ENCODE results near the gene TMTC4. TPM values are rescaled to one million over a fixed set of nuclear protein-coding genes. Genes with fewer than 3 reads are reported as not detected.

Gene TMTC4
- total and polyA plus RNA-seq, 10 of the 15 experiments (the other 5 are each of a cell fraction or from before 2014, with no cell fraction given) = 3.3 to 24.6 (median 14.5) TPM

DNA sequence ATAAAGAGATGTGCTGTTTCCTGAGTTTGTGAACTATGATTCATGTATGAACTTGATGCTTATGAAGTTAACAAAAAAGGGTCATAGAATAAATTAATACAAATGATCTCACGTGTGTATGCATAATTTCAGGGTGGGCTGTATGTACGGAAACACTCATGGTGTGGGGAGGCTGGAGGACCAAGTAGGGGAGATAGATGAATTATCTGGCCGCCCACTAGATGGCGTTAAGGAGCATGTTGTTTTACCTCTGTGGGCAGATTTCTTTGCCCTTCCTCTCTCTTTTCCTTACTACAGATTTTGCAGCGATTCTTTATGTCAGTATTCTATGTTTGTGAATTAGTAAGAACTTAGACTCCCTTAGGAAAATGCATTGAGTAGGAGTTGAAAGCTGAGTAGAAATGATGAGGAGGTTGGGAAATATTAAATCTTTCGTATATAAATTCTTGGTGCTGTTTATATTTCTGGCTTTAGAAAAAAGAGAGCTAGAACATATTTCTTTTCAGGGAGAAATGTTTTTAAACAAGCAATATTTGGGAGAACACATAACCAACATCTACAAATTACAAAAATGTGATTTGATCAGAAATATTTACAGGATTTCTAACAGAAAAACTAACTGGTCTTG lies 47.4 kb upstream of the TMTC4 start:
- no peaks in the 10 kb centered on the region for H3K79me2 ChIP-seq (ENCODE audit: control insufficient read depth, insufficient read depth, low read length)
- RAD21 ChIA-PET (ENCODE audit: unreplicated experiment) = interaction anchor here (0.9 to 1.0 kb wide), 2 partner anchors 380 to 406 kb away, joined by 3 to 5 read pairs; no protein-coding TSS in a partner anchor
- peak; percentile 96 for FAIRE-seq
- no peak overlapping the region for H3K9ac ChIP-seq (ENCODE audit: control insufficient read depth, insufficient read depth, low read length)
- no peaks in the 10 kb centered on the region for H3K9me3 ChIP-seq (replicated peaks; ENCODE audit: control insufficient read depth, insufficient read depth, low read length)
- H2AFZ ChIP-seq (ENCODE audit: control insufficient read depth, low read depth, low read length) = no peak overlapping the region
- SMC1A ChIA-PET (ENCODE audit: uncharacterized antibody, unreplicated experiment) = interaction anchor here (0.8 to 1.5 kb wide), 5 partner anchors 81 to 379 kb away, joined by 3 to 6 read pairs (median 3); no protein-coding TSS in a partner anchor
- no peak for DNase-seq (ENCODE audit: low read depth, low spot score)
- in situ Hi-C loops (cut with MboI) (loop anchor here (10.0 kb wide), 1 partner anchor 403 kb away; no protein-coding TSS in a partner anchor), intact Hi-C loops (cut with micrococcal nuclease; ENCODE audit: unreplicated experiment) (loop anchor here (1.0 to 2.0 kb wide), 2 partner anchors 379 to 405 kb away; no protein-coding TSS in a partner anchor)
- TF ChIP-seq, protein P1, sequence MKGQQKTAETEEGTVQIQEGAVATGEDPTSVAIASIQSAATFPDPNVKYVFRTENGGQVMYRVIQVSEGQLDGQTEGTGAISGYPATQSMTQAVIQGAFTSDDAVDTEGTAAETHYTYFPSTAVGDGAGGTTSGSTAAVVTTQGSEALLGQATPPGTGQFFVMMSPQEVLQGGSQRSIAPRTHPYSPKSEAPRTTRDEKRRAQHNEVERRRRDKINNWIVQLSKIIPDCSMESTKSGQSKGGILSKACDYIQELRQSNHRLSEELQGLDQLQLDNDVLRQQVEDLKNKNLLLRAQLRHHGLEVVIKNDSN (IDR thresholded peaks at IDR 0.05; ENCODE audit: borderline replicate concordance, extremely low read length, insufficient read depth, low read depth, low read length) = no peak
- TF ChIP-seq, protein P2, sequence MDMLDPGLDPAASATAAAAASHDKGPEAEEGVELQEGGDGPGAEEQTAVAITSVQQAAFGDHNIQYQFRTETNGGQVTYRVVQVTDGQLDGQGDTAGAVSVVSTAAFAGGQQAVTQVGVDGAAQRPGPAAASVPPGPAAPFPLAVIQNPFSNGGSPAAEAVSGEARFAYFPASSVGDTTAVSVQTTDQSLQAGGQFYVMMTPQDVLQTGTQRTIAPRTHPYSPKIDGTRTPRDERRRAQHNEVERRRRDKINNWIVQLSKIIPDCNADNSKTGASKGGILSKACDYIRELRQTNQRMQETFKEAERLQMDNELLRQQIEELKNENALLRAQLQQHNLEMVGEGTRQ (IDR thresholded peaks at IDR 0.05; ENCODE audit: borderline replicate concordance, low read depth, low read length) = no peak
- TF ChIP-seq, protein P3, sequence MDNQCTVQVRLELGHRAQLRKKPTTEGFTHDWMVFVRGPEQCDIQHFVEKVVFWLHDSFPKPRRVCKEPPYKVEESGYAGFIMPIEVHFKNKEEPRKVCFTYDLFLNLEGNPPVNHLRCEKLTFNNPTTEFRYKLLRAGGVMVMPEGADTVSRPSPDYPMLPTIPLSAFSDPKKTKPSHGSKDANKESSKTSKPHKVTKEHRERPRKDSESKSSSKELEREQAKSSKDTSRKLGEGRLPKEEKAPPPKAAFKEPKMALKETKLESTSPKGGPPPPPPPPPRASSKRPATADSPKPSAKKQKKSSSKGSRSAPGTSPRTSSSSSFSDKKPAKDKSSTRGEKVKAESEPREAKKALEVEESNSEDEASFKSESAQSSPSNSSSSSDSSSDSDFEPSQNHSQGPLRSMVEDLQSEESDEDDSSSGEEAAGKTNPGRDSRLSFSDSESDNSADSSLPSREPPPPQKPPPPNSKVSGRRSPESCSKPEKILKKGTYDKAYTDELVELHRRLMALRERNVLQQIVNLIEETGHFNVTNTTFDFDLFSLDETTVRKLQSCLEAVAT (IDR thresholded peaks at IDR 0.05) = no peak
- TF ChIP-seq, protein P4, sequence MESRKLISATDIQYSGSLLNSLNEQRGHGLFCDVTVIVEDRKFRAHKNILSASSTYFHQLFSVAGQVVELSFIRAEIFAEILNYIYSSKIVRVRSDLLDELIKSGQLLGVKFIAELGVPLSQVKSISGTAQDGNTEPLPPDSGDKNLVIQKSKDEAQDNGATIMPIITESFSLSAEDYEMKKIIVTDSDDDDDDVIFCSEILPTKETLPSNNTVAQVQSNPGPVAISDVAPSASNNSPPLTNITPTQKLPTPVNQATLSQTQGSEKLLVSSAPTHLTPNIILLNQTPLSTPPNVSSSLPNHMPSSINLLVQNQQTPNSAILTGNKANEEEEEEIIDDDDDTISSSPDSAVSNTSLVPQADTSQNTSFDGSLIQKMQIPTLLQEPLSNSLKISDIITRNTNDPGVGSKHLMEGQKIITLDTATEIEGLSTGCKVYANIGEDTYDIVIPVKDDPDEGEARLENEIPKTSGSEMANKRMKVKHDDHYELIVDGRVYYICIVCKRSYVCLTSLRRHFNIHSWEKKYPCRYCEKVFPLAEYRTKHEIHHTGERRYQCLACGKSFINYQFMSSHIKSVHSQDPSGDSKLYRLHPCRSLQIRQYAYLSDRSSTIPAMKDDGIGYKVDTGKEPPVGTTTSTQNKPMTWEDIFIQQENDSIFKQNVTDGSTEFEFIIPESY (IDR thresholded peaks at IDR 0.05) = no peak
- TF ChIP-seq RBBP5 (conservative IDR thresholded peaks at IDR 0.05) = no peak
- no peak for TF ChIP-seq EED (IDR thresholded peaks at IDR 0.05; ENCODE audit: low read depth)
- TF ChIP-seq SMC3 (IDR thresholded peaks at IDR 0.05; ENCODE audit: borderline replicate concordance, low read length) = peak; percentile 62; the same call in 1 of the 2 replicates
- peak; percentile 54 for TF ChIP-seq RAD21 (IDR thresholded peaks at IDR 0.05; ENCODE audit: insufficient read depth, low read depth, low read length)
- no peak for TF ChIP-seq MXI1 (IDR thresholded peaks at IDR 0.05; ENCODE audit: low read depth, low read length)
- TF ChIP-seq STAT3 (IDR thresholded peaks at IDR 0.05; ENCODE audit: low read depth, low read length) = no peak
- no peak for TF ChIP-seq HCFC1 (IDR thresholded peaks at IDR 0.05; ENCODE audit: low read length)
- TF ChIP-seq, protein P5, sequence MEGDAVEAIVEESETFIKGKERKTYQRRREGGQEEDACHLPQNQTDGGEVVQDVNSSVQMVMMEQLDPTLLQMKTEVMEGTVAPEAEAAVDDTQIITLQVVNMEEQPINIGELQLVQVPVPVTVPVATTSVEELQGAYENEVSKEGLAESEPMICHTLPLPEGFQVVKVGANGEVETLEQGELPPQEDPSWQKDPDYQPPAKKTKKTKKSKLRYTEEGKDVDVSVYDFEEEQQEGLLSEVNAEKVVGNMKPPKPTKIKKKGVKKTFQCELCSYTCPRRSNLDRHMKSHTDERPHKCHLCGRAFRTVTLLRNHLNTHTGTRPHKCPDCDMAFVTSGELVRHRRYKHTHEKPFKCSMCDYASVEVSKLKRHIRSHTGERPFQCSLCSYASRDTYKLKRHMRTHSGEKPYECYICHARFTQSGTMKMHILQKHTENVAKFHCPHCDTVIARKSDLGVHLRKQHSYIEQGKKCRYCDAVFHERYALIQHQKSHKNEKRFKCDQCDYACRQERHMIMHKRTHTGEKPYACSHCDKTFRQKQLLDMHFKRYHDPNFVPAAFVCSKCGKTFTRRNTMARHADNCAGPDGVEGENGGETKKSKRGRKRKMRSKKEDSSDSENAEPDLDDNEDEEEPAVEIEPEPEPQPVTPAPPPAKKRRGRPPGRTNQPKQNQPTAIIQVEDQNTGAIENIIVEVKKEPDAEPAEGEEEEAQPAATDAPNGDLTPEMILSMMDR (IDR thresholded peaks at IDR 0.05 in 2 of 3, conservative IDR thresholded peaks at IDR 0.05 in 1 of 3; ENCODE audit: control insufficient read depth in 2 of 3, extremely low read depth in 1 of 3, insufficient read depth in 1 of 3, low read depth in 3 of 3, low read length in 3 of 3) = peak; percentile 71 to 83 (median 72)
- no peak for TF ChIP-seq NR2F1 (conservative IDR thresholded peaks at IDR 0.05)
- TF ChIP-seq TCF7 (IDR thresholded peaks at IDR 0.05; ENCODE audit: borderline replicate concordance) = no peak
- H3K4me1 ChIP-seq (ENCODE audit: control insufficient read depth, insufficient read depth, low read length) = no peaks in the 10 kb centered on the region
- CTCF ChIA-PET = interaction anchor here (0.6 to 1.8 kb wide), 14 partner anchors 8 to 406 kb away, joined by 3 to 15 read pairs (median 3); partner anchors contain the start of gene TMTC4
- no peak overlapping the region for H3K27ac ChIP-seq (ENCODE audit: control insufficient read depth, insufficient read depth)
- no peak overlapping the region for H3K4me3 ChIP-seq
- WGBS (ENCODE audit: insufficient coverage, insufficient replicate concordance, low lambda C conversion rate, missing lambda C conversion rate) = 13% methylated on average over 6 of the region's 6 CpGs
- H3K4me2 ChIP-seq (ENCODE audit: control insufficient read depth, insufficient read depth) = no peak overlapping the region
- BruUV-seq (replicated peaks) = no TSS peak
- H3K27me3 ChIP-seq (replicated peaks in 1 of 2; ENCODE audit: control insufficient read depth in 2 of 2, insufficient read depth in 2 of 2, low read length in 1 of 2) = no peaks in the 10 kb centered on the region
- POLR2A ChIA-PET = no interaction called here
- H4K20me1 ChIP-seq (ENCODE audit: control insufficient read depth, insufficient read depth) = no peaks in the 10 kb centered on the region
- ATAC-seq = peak; percentile 91
- no peaks in the 10 kb centered on the region for H3K36me3 ChIP-seq (ENCODE audit: control insufficient read depth in 2 of 2, insufficient read depth in 2 of 2, low read length in 1 of 2)
